A549 (cell line): ENCODE measurements around the gene ZNF106.

Source experiments
- CHD2 ChIP-seq: fragments of 150-350 bp; IDR thresholded peaks from 2 replicates; pipeline ENCODE4 v1.6.1; 2014; ENCODE audit warnings: low read length; ENCODE audit not compliant: partially characterized antibody
- EHMT2 ChIP-seq: fragments of 200-600 bp; sonication (generic); IDR thresholded peaks from 2 replicates; pipeline ENCODE4 v1.6.1; 2016; ENCODE audit warnings: antibody characterized with exemption, low read depth, mild to moderate bottlenecking, moderate library complexity
- EP300 ChIP-seq, 2 experiments: fragments of >200 bp; sonication (Bioruptor Twin); formaldehyde crosslinking; IDR thresholded peaks; 2 replicates in 1 of 2; 3 replicates in 1 of 2; pipeline ENCODE4 v1.6.1; 2016 to 2017
- GATA3 ChIP-seq: IDR thresholded peaks from 2 replicates; pipeline ENCODE4 v1.6.1; 2012; ENCODE audit warnings: borderline replicate concordance
- JUN ChIP-seq, 2 experiments: fragments of >200 bp; sonication (Bioruptor Twin); formaldehyde crosslinking; IDR thresholded peaks; 2 replicates in 1 of 2; 3 replicates in 1 of 2; pipeline ENCODE4 v1.6.1; 2016 to 2017
- KDM5A ChIP-seq: fragments of 200-600 bp; sonication (generic); IDR thresholded peaks from 2 replicates; pipeline ENCODE4 v1.6.1; 2016; ENCODE audit warnings: antibody characterized with exemption, mild to moderate bottlenecking
- MYC ChIP-seq: IDR thresholded peaks from 2 replicates; pipeline ENCODE4 v1.6.1; 2012; ENCODE audit warnings: mild to moderate bottlenecking, inconsistent platforms, low read length, improper control_type of control experiment, borderline replicate concordance
- POLR2A ChIP-seq: IDR thresholded peaks from 2 replicates; pipeline ENCODE4 v1.6.1; 2012; ENCODE audit warnings: mild to moderate bottlenecking, low read length
- RAD21 ChIP-seq, 2 experiments: fragments of >200 bp in 1 of 2; sonication (Bioruptor Twin) in 1 of 2; formaldehyde crosslinking in 1 of 2; IDR thresholded peaks in 1 of 2; conservative IDR thresholded peaks in 1 of 2; 2 replicates in 1 of 2; 3 replicates in 1 of 2; pipeline ENCODE4 v1.6.1; 2012 to 2018; ENCODE audit warnings: inconsistent platforms in 1 of 2
- SMC3 ChIP-seq: fragments of >200 bp; sonication (Bioruptor Twin); formaldehyde crosslinking; IDR thresholded peaks from 3 replicates; pipeline ENCODE4 v1.6.1; 2018; ENCODE audit warnings: inconsistent platforms
- ZNF302 ChIP-seq: fragments of 250-450 bp; sonication (Bioruptor Pico); IDR thresholded peaks from 2 replicates; pipeline ENCODE4 v1.9.0; 2021; ENCODE audit warnings: inconsistent platforms, mild to moderate bottlenecking, moderate library complexity
- TF ChIP-seq, protein P1 (sequence below): fragments of >200 bp; sonication (Bioruptor Twin); formaldehyde crosslinking; IDR thresholded peaks from 3 replicates; pipeline ENCODE4 v1.5.1; 2016
- TF ChIP-seq, protein P2 (sequence below): IDR thresholded peaks from 2 replicates; pipeline ENCODE4 v1.6.1; 2012

DNA sequence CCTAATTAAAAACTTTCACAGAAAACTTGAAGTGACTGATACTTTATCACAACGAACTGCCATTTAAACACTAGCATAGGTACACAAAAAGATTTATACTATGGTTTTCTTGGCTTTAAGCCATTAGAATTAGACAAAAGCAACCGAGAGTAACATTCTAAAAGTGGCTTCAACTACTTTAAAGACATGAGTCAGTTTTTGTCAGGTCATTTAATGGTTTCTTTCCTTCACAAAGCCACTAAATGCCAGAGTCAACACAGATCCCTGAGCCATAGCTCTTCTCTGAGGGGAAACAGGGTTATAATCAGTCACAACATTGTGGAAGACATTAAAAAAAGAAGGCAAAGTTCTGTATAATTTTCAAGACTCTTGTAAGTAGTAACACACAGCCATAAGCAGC lies 77.0 kb downstream of the ZNF106 start:
- TF ChIP-seq, protein P1, sequence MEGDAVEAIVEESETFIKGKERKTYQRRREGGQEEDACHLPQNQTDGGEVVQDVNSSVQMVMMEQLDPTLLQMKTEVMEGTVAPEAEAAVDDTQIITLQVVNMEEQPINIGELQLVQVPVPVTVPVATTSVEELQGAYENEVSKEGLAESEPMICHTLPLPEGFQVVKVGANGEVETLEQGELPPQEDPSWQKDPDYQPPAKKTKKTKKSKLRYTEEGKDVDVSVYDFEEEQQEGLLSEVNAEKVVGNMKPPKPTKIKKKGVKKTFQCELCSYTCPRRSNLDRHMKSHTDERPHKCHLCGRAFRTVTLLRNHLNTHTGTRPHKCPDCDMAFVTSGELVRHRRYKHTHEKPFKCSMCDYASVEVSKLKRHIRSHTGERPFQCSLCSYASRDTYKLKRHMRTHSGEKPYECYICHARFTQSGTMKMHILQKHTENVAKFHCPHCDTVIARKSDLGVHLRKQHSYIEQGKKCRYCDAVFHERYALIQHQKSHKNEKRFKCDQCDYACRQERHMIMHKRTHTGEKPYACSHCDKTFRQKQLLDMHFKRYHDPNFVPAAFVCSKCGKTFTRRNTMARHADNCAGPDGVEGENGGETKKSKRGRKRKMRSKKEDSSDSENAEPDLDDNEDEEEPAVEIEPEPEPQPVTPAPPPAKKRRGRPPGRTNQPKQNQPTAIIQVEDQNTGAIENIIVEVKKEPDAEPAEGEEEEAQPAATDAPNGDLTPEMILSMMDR = no peak
- TF ChIP-seq POLR2A (no peak), MYC (no peak), SMC3 (no peak), EHMT2 (no peak), GATA3 (no peak), JUN (IDR thresholded peaks at IDR 0.05) (no peak), CHD2 (no peak), KDM5A (no peak), EP300 (IDR thresholded peaks at IDR 0.05) (no peak), ZNF302 (CRISPR knock-in tag) (no peak), RAD21 (conservative IDR thresholded peaks at IDR 0.05 in 1 of 2, IDR thresholded peaks at IDR 0.05 in 1 of 2) (no peak)
- TF ChIP-seq, protein P2, sequence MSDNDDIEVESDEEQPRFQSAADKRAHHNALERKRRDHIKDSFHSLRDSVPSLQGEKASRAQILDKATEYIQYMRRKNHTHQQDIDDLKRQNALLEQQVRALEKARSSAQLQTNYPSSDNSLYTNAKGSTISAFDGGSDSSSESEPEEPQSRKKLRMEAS = no peak
